ENCODE measurements around the gene TTC23L.
A peak's percentile ranks its signal among the peaks of the same experiment; 100 is the strongest.

TTC23L gene

GRCh38 chr5:34930870-34931269 lies 91.9 kb downstream of the TTC23L start:
- Histone ChIP-seq H3K27ac (no peak overlapping the region), H3K36me3 (peaks cover 4% of the 10 kb centered on the region), H3K9me3 (no peaks in the 10 kb centered on the region), H3K4me1 (ENCODE audit: control insufficient read depth in 1 of 2, insufficient read depth in 1 of 2, low read depth in 1 of 2, low read length in 1 of 2) (peaks cover 20 to 21% of the 10 kb centered on the region in 2 experiments), H3K4me3 (ENCODE audit: low read depth in 1 of 2, low read length in 1 of 2) (peak overlapping the region; percentile 75 to 88), H3K27me3 (no peaks in the 10 kb centered on the region)
- TF ChIP-seq CTCF (IDR thresholded peaks at IDR 0.05), result no peak

- TF ChIP-seq CTCF (IDR thresholded peaks at IDR 0.05), result no peak
- no peak overlapping the region for H3K27ac ChIP-seq
- no peaks in the 10 kb centered on the region for H3K27me3 ChIP-seq
- no peaks in the 10 kb centered on the region for H3K9me3 ChIP-seq
- H3K4me3 ChIP-seq (ENCODE audit: low read depth in 1 of 2, low read length in 1 of 2), result no peak overlapping the region
- H3K36me3 ChIP-seq, result peaks cover 21% of the 10 kb centered on the region
- H3K4me1 ChIP-seq (ENCODE audit: control insufficient read depth in 1 of 2, insufficient read depth in 1 of 2, low read depth in 1 of 2, low read length in 1 of 2), result peaks cover 20 to 21% of the 10 kb centered on the region in 2 experiments
Measured at GRCh38 chr5:34932947-34933346, 94.0 kb downstream of the TTC23L start.

- TF ChIP-seq CTCF (IDR thresholded peaks at IDR 0.05), result no peak
- Histone ChIP-seq H3K27ac (no peak overlapping the region), H3K4me1 (ENCODE audit: control insufficient read depth in 1 of 2, insufficient read depth in 1 of 2, low read depth in 1 of 2, low read length in 1 of 2) (no peaks in the 10 kb centered on the region), H3K4me3 (ENCODE audit: low read depth in 1 of 2, low read length in 1 of 2) (no peak overlapping the region), H3K9me3 (no peaks in the 10 kb centered on the region), H3K27me3 (no peaks in the 10 kb centered on the region), H3K36me3 (peaks cover 56% of the 10 kb centered on the region)
Measured at GRCh38 chr5:34941936-34942335, 103.0 kb downstream of the TTC23L start.

GRCh38 chr5:34944044-34944443 lies 105.1 kb downstream of the TTC23L start:
- no peak for TF ChIP-seq CTCF (IDR thresholded peaks at IDR 0.05)
- Histone ChIP-seq H3K27ac (no peak overlapping the region), H3K4me3 (ENCODE audit: low read depth in 1 of 2, low read length in 1 of 2) (no peak overlapping the region), H3K36me3 (peaks cover 44% of the 10 kb centered on the region), H3K27me3 (no peaks in the 10 kb centered on the region), H3K4me1 (ENCODE audit: control insufficient read depth in 1 of 2, insufficient read depth in 1 of 2, low read depth in 1 of 2, low read length in 1 of 2) (no peaks in the 10 kb centered on the region), H3K9me3 (no peaks in the 10 kb centered on the region)

- no peaks in the 10 kb centered on the region for H3K9me3 ChIP-seq
- TF ChIP-seq CTCF (IDR thresholded peaks at IDR 0.05), result no peak
- H3K4me3 ChIP-seq (ENCODE audit: low read depth in 1 of 2, low read length in 1 of 2), result no peak overlapping the region
- H3K36me3 ChIP-seq, result peaks cover 44% of the 10 kb centered on the region
- no peaks in the 10 kb centered on the region for H3K27me3 ChIP-seq
- H3K4me1 ChIP-seq (ENCODE audit: control insufficient read depth in 1 of 2, insufficient read depth in 1 of 2, low read depth in 1 of 2, low read length in 1 of 2), result no peaks in the 10 kb centered on the region
- no peak overlapping the region for H3K27ac ChIP-seq
Measured at GRCh38 chr5:34944460-34945047, 105.6 kb downstream of the TTC23L start.

Measured in neutrophil (primary cell).